Measurements from ENCODE around the gene GPR152.

- no peak for TF ChIP-seq EP300 (IDR thresholded peaks at IDR 0.05)
- TF ChIP-seq, protein P1, sequence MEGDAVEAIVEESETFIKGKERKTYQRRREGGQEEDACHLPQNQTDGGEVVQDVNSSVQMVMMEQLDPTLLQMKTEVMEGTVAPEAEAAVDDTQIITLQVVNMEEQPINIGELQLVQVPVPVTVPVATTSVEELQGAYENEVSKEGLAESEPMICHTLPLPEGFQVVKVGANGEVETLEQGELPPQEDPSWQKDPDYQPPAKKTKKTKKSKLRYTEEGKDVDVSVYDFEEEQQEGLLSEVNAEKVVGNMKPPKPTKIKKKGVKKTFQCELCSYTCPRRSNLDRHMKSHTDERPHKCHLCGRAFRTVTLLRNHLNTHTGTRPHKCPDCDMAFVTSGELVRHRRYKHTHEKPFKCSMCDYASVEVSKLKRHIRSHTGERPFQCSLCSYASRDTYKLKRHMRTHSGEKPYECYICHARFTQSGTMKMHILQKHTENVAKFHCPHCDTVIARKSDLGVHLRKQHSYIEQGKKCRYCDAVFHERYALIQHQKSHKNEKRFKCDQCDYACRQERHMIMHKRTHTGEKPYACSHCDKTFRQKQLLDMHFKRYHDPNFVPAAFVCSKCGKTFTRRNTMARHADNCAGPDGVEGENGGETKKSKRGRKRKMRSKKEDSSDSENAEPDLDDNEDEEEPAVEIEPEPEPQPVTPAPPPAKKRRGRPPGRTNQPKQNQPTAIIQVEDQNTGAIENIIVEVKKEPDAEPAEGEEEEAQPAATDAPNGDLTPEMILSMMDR (IDR thresholded peaks at IDR 0.05): no peak
- TF ChIP-seq POLR2A (IDR thresholded peaks at IDR 0.05): no peak
- no peak for TF ChIP-seq POLR2AphosphoS5 (IDR thresholded peaks at IDR 0.05)
These were observed 4.3 kb downstream of the GPR152 start for GRCh38 chr11:67448220-67448609.
